HepG2 (cell line): ENCODE results near the gene LOXL4.

ENCODE experiments used
- ZSCAN30 ChIP-seq: sonication (generic); formaldehyde crosslinking; IDR thresholded peaks from 2 replicates; pipeline ENCODE4 v1.5.0; 2020; ENCODE audit warnings: mild to moderate bottlenecking, missing genetic modification reagents
- TF ChIP-seq, protein P1 (sequence below): sonication (generic); formaldehyde crosslinking; IDR thresholded peaks from 2 replicates; pipeline ENCODE4 v1.5.0; 2020; ENCODE audit warnings: mild to moderate bottlenecking, missing genetic modification reagents, moderate library complexity

DNA sequence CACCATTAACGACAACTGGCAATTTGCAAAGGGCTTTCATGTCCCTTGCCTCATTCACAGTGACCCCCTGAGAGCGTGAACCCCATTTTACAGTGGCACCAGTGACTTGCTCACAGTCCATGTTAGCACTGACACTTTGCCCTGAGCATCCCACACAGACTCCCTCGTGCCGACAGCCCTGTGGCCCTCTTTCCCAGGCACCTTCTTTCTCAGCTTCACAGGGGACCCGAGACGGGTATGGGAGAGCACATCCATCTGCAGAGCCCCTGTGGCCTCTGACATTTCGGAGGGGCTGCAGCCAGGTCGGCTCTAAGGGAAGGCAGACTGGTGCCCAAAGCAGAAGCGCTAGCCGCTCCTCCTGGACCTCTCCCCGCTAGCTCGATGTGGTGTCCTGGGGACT, 10.8 kb downstream of the LOXL4 start:
- TF ChIP-seq ZSCAN30 = no peak
- TF ChIP-seq, protein P1, sequence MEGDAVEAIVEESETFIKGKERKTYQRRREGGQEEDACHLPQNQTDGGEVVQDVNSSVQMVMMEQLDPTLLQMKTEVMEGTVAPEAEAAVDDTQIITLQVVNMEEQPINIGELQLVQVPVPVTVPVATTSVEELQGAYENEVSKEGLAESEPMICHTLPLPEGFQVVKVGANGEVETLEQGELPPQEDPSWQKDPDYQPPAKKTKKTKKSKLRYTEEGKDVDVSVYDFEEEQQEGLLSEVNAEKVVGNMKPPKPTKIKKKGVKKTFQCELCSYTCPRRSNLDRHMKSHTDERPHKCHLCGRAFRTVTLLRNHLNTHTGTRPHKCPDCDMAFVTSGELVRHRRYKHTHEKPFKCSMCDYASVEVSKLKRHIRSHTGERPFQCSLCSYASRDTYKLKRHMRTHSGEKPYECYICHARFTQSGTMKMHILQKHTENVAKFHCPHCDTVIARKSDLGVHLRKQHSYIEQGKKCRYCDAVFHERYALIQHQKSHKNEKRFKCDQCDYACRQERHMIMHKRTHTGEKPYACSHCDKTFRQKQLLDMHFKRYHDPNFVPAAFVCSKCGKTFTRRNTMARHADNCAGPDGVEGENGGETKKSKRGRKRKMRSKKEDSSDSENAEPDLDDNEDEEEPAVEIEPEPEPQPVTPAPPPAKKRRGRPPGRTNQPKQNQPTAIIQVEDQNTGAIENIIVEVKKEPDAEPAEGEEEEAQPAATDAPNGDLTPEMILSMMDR = no peak
